ENCODE results near the gene MLLT10. TPM values are rescaled to one million over a fixed set of nuclear protein-coding genes. Genes with fewer than 3 reads are reported as not detected.

Gene MLLT10
- total RNA-seq, 4 donors from 2014 or later: 42.8 to 283 (median 48.5) TPM

- WGBS, 2 donors: 55 to 58% methylated on average over 10 of the region's 10 CpGs
- intact Hi-C loops (cut with DNase I; ENCODE audit: low total_unique reads): no loop called here
- peak in 1 of 2 donors; percentile 87 for DNase-seq (ENCODE audit: low spot score in 2 of 2)
- H3K4me3 ChIP-seq (ENCODE audit: low read depth, poor library complexity, severe bottlenecking): no peak overlapping the region
- TF ChIP-seq POLR2A (IDR thresholded peaks at IDR 0.05): no peak
- no peak for TF ChIP-seq CTCF (IDR thresholded peaks at IDR 0.05)
Measured at GRCh38 chr10:21732067-21732772, 198.2 kb downstream of the MLLT10 start.

GRCh38 chr10:21733710-21734109 lies 199.7 kb downstream of the MLLT10 start:
- no peak for DNase-seq (ENCODE audit: low spot score in 2 of 2)
- 83% methylated on average over 6 of the region's 6 CpGs for WGBS, 2 donors
- TF ChIP-seq CTCF (IDR thresholded peaks at IDR 0.05) (no peak), POLR2A (IDR thresholded peaks at IDR 0.05) (no peak)
- intact Hi-C loops (cut with DNase I; ENCODE audit: low total_unique reads): no loop called here
- H3K4me3 ChIP-seq (ENCODE audit: low read depth, poor library complexity, severe bottlenecking): no peak overlapping the region

GRCh38 chr10:21737106-21737505 lies 203.1 kb downstream of the MLLT10 start:
- no peak overlapping the region for H3K4me3 ChIP-seq (ENCODE audit: low read depth, poor library complexity, severe bottlenecking)
- DNase-seq (ENCODE audit: low spot score in 2 of 2): no peak
- intact Hi-C loops (cut with DNase I; ENCODE audit: low total_unique reads): no loop called here
- 82 to 94% methylated on average over 4 of the region's 4 CpGs for WGBS, 2 donors
- TF ChIP-seq POLR2A (IDR thresholded peaks at IDR 0.05) (no peak), CTCF (IDR thresholded peaks at IDR 0.05) (no peak)

- no peak overlapping the region for H3K4me3 ChIP-seq (ENCODE audit: low read depth, poor library complexity, severe bottlenecking)
- WGBS, 2 donors: 83 to 86% methylated on average over 4 of the region's 4 CpGs
- intact Hi-C loops (cut with DNase I; ENCODE audit: low total_unique reads): no loop called here
- DNase-seq (ENCODE audit: low spot score in 2 of 2): no peak
- TF ChIP-seq POLR2A (IDR thresholded peaks at IDR 0.05) (no peak), CTCF (IDR thresholded peaks at IDR 0.05) (no peak)
Measured at GRCh38 chr10:21740989-21741388, 207.0 kb downstream of the MLLT10 start.

- WGBS, 2 donors: 89 to 91% methylated on average over 5 of the region's 5 CpGs
- no peak for TF ChIP-seq CTCF (IDR thresholded peaks at IDR 0.05)
- TF ChIP-seq POLR2A (IDR thresholded peaks at IDR 0.05): no peak
- intact Hi-C loops (cut with DNase I; ENCODE audit: low total_unique reads): no loop called here
Measured at GRCh38 chr10:21742740-21743412, 208.8 kb downstream of the MLLT10 start.

More at GRCh38 chr10:21742740-21743412, 208.8 kb downstream of the MLLT10 start:
- no peak for DNase-seq (ENCODE audit: low spot score in 2 of 2)
- H3K4me3 ChIP-seq (ENCODE audit: low read depth, poor library complexity, severe bottlenecking): no peak overlapping the region

All from lower leg skin (tissue), 4 donors.